WTC11 (cell line): ENCODE results near the gene ZNHIT1. TPM values are rescaled to one million over a fixed set of nuclear protein-coding genes. Genes with fewer than 3 reads are reported as not detected.

Experiments used
- ATAC-seq: fragments of 200-7000 bp; cut with Tn5 transposase; 2 replicates; pipeline ENCODE4 v1.10.0; 2021; ENCODE audit warnings: mild to moderate bottlenecking, moderate library complexity
- CTCF ChIA-PET: fragments of 300-600 bp; sonication (Branson Sonifier 250); formaldehyde crosslinking; loops from one replicate; lab custom pipeline; 2021; ENCODE audit warnings: antibody characterized with exemption; lab: Charles Lee
- POLR2A ChIA-PET: fragments of 350-600 bp; sonication (Branson Sonifier 250); formaldehyde crosslinking; loops from one replicate; lab custom pipeline; 2021; ENCODE audit warnings: antibody characterized with exemption; lab: Charles Lee
- DNase-seq: peaks from one replicate; pipeline ENCODE4 v3.0.0; 2021; ENCODE audit warnings: low spot score
- H3K27ac Mint-ChIP-seq: 2 replicates; pipeline ENCODE4 v1.8.0; 2021; ENCODE audit warnings: mixed read lengths
- H3K27me3 Mint-ChIP-seq: 2 replicates; pipeline ENCODE4 v1.8.0; 2021; ENCODE audit warnings: low read depth, mild to moderate bottlenecking, moderate library complexity, mixed read lengths
- H3K36me3 Mint-ChIP-seq: 2 replicates; pipeline ENCODE4 v1.8.0; 2021; ENCODE audit warnings: mixed read lengths
- H3K4me1 Mint-ChIP-seq: 2 replicates; pipeline ENCODE4 v1.8.0; 2022; ENCODE audit warnings: mixed read lengths
- H3K4me3 Mint-ChIP-seq: 2 replicates; pipeline ENCODE4 v1.8.0; 2021; ENCODE audit warnings: mild to moderate bottlenecking, moderate library complexity, mixed read lengths
- H3K9me3 Mint-ChIP-seq: 2 replicates; pipeline ENCODE4 v1.8.0; 2021; ENCODE audit warnings: mixed read lengths
- AR ChIP-seq: fragments of 250-450 bp; sonication (Bioruptor Pico); IDR thresholded peaks from 2 replicates; pipeline ENCODE4 v1.9.0; 2021; ENCODE audit warnings: mild to moderate bottlenecking
- ATF3 ChIP-seq: sonication (generic); formaldehyde crosslinking; conservative IDR thresholded peaks from 2 replicates; pipeline ENCODE4 v1.8.1; 2022; ENCODE audit warnings: mild to moderate bottlenecking, missing genetic modification reagents
- CREB1 ChIP-seq: sonication (generic); formaldehyde crosslinking; IDR thresholded peaks from 2 replicates; pipeline ENCODE4 v1.8.0; 2023; ENCODE audit warnings: mild to moderate bottlenecking, missing genetic modification reagents
- ERG ChIP-seq: fragments of 250-450 bp; sonication (Bioruptor Pico); IDR thresholded peaks from 2 replicates; pipeline ENCODE4 v1.8.0; 2021; ENCODE audit warnings: mild to moderate bottlenecking
- HMGXB4 ChIP-seq: sonication (generic); formaldehyde crosslinking; IDR thresholded peaks from 2 replicates; pipeline ENCODE4 v1.8.1; 2023; ENCODE audit warnings: mild to moderate bottlenecking, moderate library complexity, missing genetic modification reagents
- PRDM15 ChIP-seq: sonication (generic); formaldehyde crosslinking; IDR thresholded peaks from 2 replicates; pipeline ENCODE4 v1.8.0; 2022; ENCODE audit warnings: missing genetic modification reagents
- SMAD3 ChIP-seq: sonication (generic); formaldehyde crosslinking; IDR thresholded peaks from 2 replicates; pipeline ENCODE4 v1.8.0; 2022; ENCODE audit warnings: missing genetic modification reagents, mild to moderate bottlenecking, borderline replicate concordance
- TEAD4 ChIP-seq: sonication (generic); formaldehyde crosslinking; IDR thresholded peaks from 2 replicates; pipeline ENCODE4 v1.8.0; 2022; ENCODE audit warnings: mild to moderate bottlenecking, missing genetic modification reagents
- TP53 ChIP-seq: sonication (generic); formaldehyde crosslinking; IDR thresholded peaks from 2 replicates; pipeline ENCODE4 v1.8.1; 2023; ENCODE audit warnings: mild to moderate bottlenecking, missing genetic modification reagents
- ZNF416 ChIP-seq: fragments of 250-450 bp; sonication (Bioruptor Pico); IDR thresholded peaks from 2 replicates; pipeline ENCODE4 v1.9.0; 2021; ENCODE audit warnings: mild to moderate bottlenecking, inconsistent platforms
- ZNF532 ChIP-seq: fragments of 250-450 bp; sonication (Bioruptor Pico); IDR thresholded peaks from 2 replicates; pipeline ENCODE4 v1.9.0; 2021; ENCODE audit warnings: mild to moderate bottlenecking, borderline replicate concordance
- total RNA-seq: library from RNA; stranded (reverse); gene quantifications from 3 replicates; pipeline ENCODE4 v1.2.3, GENCODE V29; 2021

ZNHIT1 gene
- total RNA-seq, 1 experiment from 2014 or later: 63.9 TPM

GRCh38 chr7:101250324-101250723, 32.4 kb downstream of the ZNHIT1 start:
- POLR2A ChIA-PET: no interaction called here
- Mint-ChIP-seq H3K27me3 (no peaks in the 10 kb centered on the region; the same call in 1 of the 2 replicates), H3K4me1 (peaks cover 18% of the 10 kb centered on the region), H3K9me3 (no peaks in the 10 kb centered on the region), H3K4me3 (peak overlapping the region; percentile 100), H3K36me3 (peaks cover 20% of the 10 kb centered on the region), H3K27ac (no peak overlapping the region)
- TF ChIP-seq TEAD4 (CRISPR knock-in tag): no peak
- no peak for TF ChIP-seq PRDM15 (CRISPR knock-in tag)
- no peak for TF ChIP-seq ZNF532 (CRISPR knock-in tag)
- TF ChIP-seq ATF3 (CRISPR knock-in tag): no peak
- no peak for TF ChIP-seq HMGXB4 (CRISPR knock-in tag)
- TF ChIP-seq SMAD3: no peak
- no peak for TF ChIP-seq AR
- no peak for TF ChIP-seq TP53 (CRISPR knock-in tag)
- CTCF ChIA-PET: no interaction called here
- no peak for DNase-seq
- no peak for ATAC-seq

- Mint-ChIP-seq H3K27ac (peak overlapping the region; percentile 97), H3K36me3 (peaks cover 14% of the 10 kb centered on the region), H3K27me3 (no peaks in the 10 kb centered on the region; the same call in 1 of the 2 replicates), H3K4me1 (peaks cover 15% of the 10 kb centered on the region), H3K9me3 (no peaks in the 10 kb centered on the region), H3K4me3 (peak overlapping the region; percentile 100)
- POLR2A ChIA-PET: interaction anchor here (0.5 to 0.7 kb wide), 3 partner anchors 35 to 272 kb away, joined by 3 to 4 read pairs (median 3); no protein-coding TSS in a partner anchor
- CTCF ChIA-PET: interaction anchor here (0.6 to 1.9 kb wide), 13 partner anchors 8 to 151 kb away, joined by 3 to 12 read pairs (median 6); partner anchors contain the start of genes PLOD3 and ZNHIT1
- DNase-seq (peak; percentile 99), ATAC-seq (peak; percentile 100)
- TF ChIP-seq AR (no peak), CREB1 (no peak), ZNF416 (no peak), ERG (no peak)
These were observed 34.1 kb downstream of the ZNHIT1 start for GRCh38 chr7:101251871-101252659.
